GM04503 (cell line): Measurements from ENCODE around the gene ROPN1.
"Not testable (repeated sequence)": the region's sequence is repeated elsewhere in the genome, so short reads cannot be mapped to it uniquely, and the experiment has no call there.

Source experiments
- DNase-seq: peaks from one replicate; pipeline ENCODE4 v3.0.0-alpha.2; 2012; ENCODE audit warnings: low read depth

ROPN1 gene

GRCh38 chr3:123991730-123992588 lies at the start of gene ROPN1:
TSS of gene ROPN1 (minus strand) at chr3:123992124. CDS start at chr3:123980481, 11,643 bp downstream.
- not testable (repeated sequence) for DNase-seq

DNA sequence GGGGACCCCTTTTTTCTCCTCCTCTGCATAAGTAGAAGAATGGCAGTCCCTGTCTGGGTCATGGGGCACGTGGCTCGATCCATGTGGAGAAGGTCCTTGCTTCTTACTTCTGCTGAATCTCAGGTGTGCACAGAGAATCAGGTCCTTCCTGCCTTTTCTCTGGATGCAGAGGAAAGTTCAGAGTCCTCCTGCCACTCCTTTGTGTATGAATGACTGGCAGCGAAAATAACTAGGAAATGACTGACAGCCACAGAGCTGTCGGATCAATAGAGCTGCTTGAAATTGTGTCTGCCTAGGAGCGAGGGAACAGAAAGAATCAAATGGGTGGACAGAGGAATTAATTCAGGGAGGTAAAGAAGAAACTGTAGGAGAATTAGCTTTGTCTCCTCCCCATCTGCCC lies 49.6 kb upstream of the ROPN1 start:
- DNase-seq, result no peak

- no peak for DNase-seq
Observed at GRCh38 chr3:124037326-124037725, 45.4 kb upstream of the ROPN1 start.

DNA sequence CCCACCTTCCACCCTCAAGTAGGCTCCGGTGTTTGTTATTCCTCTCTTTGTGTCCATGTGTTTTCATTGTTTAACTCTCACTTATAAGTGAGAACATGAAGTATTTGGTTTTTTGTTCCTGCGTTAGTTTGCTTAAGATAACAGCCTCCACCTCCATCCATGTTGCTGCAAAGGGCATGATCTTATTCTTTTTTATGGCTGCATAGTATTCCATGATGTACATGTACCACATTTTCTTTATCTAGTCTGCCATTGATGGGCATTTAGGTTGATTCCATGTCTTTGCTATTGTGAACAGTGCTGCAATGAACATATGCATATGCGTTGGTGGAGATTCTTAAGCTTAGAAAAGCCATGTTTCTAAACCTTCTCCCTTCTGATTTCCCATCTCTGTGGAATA lies 44.3 kb upstream of the ROPN1 start:
- DNase-seq, result not testable (repeated sequence)

DNA sequence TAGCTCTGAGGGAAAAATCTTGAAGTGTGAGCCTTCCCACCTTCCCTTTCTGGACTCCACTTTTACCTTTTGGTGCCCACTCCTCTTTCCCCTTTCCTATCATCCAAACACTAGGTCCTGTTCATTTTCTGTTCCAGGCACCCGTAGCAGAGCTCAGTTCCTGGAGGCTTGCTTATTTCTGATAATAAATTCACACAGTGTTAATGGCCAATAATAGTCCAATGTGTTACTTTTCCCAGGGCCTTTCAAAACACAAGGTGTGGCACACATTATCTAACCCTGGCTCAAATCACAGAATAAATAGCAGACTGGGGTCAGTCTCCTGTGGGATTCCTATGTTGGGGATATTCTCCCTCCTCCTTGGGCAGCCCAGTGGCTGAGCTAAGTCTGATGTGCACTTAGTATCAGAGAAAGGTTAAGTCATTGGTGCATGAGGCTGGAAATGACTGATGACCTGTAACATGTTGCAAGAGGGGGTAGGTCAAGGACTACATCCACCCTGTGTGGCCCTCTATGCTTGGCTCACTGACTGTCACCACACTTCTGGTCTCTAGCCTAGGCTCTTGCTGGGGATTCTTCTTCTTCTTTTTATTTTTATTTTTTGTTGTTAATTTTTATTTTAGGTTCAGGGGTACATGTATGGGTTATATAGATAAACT lies 43.7 kb upstream of the ROPN1 start:
- no peak for DNase-seq

DNA sequence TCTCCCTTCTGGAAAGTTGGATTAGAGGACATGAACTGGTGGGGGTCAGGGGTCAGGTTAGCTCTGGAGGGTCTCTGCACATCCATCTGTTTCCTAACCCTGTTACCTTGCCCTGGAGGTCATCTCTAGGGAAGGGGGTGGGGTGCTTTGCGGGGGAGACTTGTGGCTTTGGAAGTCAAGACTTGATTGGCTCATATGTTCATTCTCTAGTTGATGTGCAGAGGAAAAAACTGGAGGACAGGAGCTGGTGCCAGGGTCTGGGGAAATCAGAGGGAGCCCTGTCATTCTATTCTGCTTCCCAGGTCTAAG lies 42.9 kb upstream of the ROPN1 start:
- no peak for DNase-seq

- DNase-seq, result no peak
Observed at GRCh38 chr3:124034016-124034843, 42.3 kb upstream of the ROPN1 start.

GRCh38 chr3:124033360-124034015 lies 41.6 kb upstream of the ROPN1 start, which contains the start of gene KALRN:
TSS of gene KALRN (plus strand) at chr3:124033369.
- no peak for DNase-seq

DNA sequence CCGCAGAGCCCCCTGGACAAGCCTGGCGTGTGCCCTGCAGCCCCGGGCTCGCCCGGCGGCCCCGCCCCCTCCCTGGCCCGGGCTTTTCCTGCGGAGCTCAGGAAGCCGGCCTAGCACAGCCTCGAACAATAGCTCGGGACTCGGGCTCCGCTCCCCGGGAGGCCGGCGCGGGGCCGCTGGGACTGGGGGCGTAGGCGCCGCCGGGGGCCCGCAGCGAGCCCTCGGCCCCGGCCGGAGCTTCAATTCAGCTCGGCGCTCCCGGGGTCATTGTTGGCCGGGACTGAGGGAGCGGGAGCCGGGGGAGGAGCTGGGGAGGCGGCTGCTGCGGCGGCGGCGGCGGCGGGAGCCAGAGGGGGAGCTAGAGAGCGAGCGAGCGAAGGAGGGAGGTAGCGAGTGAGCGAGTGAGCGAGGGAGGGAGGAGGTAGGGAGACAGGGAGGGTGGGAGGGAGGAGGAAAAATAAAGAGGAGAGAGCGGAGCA lies 41.0 kb upstream of the ROPN1 start:
- no peak for DNase-seq

- DNase-seq, result no peak
Observed at GRCh38 chr3:124032311-124032880, 40.5 kb upstream of the ROPN1 start.

- DNase-seq, result no peak
Observed at GRCh38 chr3:124026516-124026915, 34.6 kb upstream of the ROPN1 start.

DNA sequence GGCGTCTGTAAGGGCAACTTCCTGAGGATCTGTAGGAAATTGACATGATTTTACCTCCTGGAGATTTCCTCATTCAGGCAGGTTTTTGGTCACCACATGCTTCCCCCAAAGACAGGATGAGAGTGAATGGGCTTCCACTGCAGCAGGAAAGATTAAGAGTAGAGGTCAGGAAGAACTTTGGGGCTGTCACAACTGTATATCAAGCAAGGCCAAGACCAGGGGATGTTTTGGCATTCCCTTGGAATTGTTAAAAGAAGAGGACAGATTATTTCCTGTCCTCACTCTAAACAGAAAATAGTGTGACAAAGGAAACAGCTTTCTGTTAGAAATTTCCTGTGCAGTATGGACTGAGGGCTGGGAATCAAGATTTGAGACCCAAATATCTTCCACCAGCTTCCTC lies 31.6 kb upstream of the ROPN1 start:
- not testable (repeated sequence) for DNase-seq

- no peak for DNase-seq
Observed at GRCh38 chr3:124019291-124019690, 27.4 kb upstream of the ROPN1 start.

GRCh38 chr3:124017502-124017901 lies 25.6 kb upstream of the ROPN1 start:
- DNase-seq, result not testable (repeated sequence)

GRCh38 chr3:124016483-124016882 lies 24.6 kb upstream of the ROPN1 start:
- DNase-seq, result not testable (repeated sequence)

DNA sequence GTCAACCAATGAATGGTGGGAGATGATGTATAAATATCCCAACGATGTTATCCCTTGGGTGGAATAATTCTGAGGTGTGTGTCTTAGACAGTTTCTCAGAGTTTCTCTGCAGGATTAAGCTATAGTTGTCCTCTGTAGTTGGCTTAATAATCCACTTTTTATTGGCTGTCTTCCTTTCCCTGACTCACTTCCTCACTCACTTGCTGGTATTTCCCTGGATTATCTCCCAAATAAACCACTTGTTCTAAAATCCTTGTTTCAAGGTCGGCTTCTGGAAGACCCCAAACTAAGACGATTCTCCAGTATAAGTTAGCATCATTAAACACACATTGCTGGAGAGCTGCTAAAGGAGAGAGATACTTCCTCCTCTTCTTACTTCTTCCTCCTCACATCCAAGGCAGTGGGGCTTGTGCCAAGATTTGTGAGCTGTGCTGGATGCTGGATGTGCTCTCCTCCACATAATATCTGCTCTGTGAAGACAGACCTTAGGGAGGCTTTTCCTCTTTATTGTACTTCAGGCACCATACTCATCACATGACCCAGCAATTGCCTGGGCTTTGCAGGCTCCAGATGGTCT lies 22.5 kb upstream of the ROPN1 start:
- no peak for DNase-seq

DNA sequence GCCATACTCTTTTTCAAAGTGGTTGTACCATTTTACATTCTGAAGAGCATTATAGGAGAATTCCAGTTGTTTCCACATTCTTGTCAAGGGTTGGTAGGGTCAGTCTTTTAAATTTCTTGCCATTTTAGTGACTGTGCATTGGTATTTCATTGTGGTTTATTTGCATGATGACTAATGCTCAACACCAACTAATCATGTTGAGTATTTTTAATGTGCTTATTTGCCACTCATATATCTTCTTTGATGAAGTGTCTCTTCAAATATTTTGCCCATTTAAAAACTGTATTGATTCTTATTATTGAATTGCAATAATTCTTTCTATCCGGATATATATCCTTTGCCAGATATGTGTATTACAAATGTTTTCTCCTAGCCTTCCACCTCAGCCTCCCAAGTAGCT lies 16.4 kb upstream of the ROPN1 start:
- not testable (repeated sequence) for DNase-seq

DNA sequence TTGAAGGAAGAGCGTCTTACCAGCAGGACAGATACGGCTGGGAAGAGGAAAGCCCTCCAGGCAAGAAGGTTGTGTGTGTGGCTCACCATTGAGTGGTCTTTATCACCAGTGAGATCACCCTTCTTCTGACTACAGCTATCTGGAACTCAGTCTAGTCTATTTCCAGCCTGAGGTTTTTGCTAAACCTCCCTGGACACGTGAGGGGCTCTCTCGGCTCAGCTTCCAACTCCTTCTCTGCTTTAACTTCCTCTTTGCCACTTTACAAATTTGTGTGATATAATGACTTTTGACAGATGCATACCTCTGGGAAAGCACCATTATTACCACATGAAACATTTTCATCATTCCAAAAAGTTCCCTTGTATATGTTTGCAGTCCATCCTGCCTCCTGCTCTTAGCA lies 15.3 kb upstream of the ROPN1 start:
- no peak for DNase-seq

- DNase-seq, result not testable (repeated sequence)
Observed at GRCh38 chr3:124002405-124003079, 10.6 kb upstream of the ROPN1 start.

DNA sequence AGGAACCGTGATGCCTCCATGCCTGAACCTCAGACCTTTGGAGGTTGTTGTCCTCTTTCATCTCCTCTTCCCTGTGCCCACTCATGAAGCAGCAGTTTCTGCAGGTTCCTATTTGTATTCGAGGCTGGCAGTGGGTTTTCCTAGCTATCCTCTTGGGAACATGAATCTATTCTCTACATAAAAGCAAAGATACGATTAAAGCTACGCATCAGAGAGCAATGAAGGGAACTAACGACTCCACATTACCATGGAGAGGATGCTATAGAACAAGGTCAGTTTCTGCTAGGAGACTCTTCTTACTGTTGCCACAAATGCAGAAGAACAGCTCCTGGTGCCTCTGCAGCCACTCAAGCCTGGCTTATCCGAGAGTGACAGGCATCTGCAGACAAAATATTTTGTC lies 9.4 kb upstream of the ROPN1 start:
- DNase-seq, result not testable (repeated sequence)

DNA sequence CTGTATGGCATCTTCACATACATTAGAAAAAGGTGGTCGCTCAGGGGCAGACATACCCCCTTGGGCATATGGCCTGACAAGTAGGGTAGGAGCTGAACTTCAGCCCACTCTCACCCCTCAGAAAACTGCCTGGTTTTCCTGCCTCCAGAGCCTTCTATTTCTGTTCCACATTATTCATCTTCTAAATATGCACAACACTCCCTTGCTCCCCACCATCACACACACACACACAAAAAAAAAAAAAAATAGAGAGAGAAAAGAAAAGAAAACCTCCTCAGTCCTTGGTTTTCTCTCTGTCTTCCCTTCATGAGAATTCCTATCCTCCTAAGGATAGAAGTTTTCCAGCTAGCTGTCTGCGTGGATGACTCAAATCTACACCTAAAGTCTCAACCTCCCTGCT lies 5.6 kb upstream of the ROPN1 start:
- no peak for DNase-seq
